Stimulated activated CD4-positive, alpha-beta T cell treated with anti-CD3 and anti-CD28 coated beads, Interleukin-2, amount 100 ng/mL, for 48 hours (primary cell): ENCODE results near the gene PITPNM2.

Source experiments
- DNase-seq, 2 donors: peaks; one replicate each; pipeline ENCODE4 v3.0.0-alpha.2; 2020

The PITPNM2 gene

DNA sequence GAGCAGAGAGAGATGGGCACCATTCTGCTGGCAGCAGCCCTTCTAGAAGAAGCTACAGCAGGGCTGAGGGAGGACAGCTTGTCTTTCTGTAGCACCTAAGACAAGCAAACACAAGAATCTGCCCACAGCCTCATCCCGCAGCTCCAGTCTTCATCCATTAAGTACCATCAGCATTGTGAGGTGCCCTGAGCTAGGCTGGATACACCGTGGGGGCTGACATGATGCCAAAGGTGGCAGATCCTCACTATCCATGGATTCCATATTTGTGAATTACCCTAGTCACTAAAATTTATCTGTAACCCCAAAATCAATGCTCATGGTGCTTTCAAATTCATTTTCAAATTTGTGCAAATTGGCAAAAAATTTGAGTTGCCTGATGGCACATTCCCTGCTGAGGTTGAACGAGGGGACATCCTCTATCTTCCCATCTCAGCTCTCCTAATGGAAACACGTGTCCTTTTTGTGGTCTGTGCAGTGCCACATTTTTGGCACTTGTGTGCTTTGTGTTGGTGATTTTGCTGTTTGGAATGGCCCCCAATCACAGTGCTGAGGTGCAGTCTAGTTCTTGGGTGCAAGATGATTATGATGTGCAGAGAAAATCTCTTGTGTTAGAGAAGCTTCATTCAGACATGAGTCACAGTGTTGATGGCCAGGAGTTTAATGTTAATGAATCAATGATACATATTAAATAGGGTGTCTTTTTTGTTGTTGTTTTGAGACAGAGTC lies 7.0 kb downstream of the PITPNM2 start:
- no peak for DNase-seq

DNA sequence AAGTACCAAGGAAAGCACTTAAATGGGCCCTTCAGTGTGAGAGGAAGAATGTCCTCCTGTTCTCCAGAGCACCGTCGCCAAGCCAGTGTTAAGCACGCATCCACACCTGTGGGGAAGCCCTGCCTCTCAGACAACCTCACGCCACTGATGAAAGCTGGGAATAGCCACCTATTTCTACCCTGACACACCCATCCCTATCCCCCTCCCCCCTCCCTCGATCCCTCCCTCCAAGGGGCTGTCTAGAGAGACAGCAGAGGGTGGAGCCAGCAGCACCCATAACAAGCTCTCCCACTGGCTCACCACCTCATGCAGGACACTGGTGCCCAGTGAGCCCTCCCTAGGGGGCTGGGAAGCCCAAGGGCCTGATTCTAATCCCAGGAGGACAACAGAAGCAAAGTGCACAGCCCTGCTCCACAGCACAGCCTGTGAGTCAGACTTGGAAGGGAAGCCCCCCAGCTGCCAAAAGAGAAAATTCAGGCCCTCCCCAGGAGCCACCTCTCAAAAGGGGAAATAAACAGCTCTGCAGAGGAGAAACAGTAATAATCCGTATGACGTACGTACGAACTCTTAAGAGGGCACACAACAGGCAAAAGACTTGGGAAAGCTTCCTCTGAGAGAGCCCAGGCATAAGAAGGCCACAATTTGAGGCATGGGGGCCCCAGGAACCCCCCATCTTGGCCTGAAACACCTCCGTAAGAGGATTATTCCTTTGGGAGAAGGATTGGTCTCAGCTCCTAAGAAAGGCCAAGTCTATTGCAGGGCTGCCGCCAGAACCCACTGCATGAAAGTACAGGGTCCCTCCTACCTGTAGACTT lies 7.8 kb downstream of the PITPNM2 start:
- DNase-seq: no peak

DNA sequence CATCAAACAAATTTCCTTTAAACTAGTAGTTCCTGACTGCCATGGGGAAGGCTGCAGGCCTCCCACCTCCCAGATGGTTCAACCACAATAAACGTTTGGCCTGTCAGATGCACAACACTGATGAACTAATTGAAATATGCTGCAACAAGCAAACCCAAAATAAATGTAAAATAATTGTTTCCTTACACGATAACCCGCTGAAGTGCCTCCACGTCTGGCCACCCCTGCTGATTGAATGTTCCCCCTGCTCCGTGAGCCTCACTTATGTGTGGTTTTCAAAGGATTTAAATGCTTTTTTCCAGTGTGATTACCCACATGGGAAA lies 8.4 kb downstream of the PITPNM2 start:
- no peak for DNase-seq

DNA sequence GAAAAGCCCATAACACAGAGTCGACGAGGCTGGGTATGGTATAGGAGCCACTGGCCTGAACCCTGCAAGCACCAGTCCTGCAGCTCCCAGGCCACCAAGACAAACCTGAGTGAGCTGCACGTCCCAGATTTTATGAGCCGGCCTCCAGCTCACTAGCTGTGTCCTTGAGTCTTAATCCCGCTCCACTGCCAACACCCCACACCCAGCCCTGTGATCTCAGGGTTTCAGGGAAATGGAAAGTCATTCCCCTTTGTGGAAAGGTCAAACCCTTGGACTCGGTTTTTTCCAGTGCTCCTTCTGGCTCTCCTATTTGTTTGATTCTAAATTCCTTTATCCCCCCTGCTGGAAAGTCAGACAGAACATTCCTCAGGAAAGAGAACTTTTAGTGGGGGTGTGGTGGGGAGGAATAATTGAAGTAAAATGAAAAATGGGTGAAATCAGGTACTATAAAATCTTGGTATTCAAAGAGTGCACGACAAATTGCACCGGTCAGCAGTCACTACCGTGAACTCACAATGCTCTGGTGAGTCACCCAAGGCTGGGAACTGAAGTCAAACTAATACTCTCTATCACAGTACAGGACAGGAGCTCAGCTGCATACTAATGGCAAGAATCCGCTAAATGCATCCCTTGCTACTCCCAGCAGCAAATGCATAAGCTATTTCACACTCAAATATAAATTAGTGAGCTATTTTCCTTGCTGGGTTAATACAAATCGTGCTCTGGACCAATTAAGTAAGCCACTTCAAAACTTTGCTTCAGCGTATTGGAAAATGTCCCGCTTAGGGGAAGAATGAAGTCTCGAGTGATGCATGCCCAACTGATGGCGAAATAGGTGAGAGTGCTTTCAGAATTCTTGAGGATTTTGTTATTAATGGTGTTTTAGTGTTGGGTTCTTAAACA lies 9.0 kb downstream of the PITPNM2 start:
- no peak for DNase-seq

DNA sequence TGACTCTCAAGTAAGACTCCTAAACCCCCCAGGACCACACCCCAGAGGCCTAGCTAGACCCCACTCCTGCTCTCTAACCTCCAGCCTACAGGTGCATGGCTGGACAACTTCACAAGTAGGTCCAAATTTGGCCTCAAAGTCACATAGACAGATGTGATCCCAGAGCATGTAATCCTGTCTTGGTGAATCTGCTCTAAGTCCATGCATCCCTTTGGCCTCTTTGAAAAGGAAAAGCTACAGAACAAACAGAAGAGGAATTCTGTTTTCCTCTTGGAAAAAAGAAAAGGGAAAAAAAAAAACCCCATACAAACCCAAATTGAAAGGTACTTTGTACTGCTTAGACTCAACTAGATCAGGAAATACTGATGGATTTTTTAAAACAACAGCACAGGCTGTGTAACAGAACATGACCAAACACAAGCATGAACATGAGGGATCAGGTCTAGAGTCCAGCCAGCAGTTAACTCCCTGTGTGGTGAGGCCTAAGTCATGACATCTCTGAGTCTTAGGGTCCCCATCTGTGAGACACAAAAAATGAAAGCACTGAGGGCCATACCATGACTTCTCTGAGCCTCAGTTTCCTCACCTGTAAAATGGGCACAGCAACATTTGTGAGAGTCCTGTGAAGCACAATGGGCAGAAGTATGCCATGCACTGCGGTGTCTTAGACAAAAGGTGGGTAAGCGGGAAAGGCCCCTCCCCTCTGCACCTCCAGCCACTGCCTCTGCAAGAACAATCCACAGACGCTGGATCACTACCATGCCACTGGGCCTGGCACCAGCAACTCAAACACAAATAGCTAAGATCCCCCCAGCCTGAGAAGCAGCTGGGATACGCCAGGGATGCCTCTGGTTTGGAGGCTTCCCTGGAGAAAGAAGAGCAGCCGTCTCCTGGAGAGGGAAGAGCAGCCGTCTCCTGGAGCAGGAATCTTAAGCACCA lies 9.9 kb downstream of the PITPNM2 start:
- DNase-seq: no peak

DNA sequence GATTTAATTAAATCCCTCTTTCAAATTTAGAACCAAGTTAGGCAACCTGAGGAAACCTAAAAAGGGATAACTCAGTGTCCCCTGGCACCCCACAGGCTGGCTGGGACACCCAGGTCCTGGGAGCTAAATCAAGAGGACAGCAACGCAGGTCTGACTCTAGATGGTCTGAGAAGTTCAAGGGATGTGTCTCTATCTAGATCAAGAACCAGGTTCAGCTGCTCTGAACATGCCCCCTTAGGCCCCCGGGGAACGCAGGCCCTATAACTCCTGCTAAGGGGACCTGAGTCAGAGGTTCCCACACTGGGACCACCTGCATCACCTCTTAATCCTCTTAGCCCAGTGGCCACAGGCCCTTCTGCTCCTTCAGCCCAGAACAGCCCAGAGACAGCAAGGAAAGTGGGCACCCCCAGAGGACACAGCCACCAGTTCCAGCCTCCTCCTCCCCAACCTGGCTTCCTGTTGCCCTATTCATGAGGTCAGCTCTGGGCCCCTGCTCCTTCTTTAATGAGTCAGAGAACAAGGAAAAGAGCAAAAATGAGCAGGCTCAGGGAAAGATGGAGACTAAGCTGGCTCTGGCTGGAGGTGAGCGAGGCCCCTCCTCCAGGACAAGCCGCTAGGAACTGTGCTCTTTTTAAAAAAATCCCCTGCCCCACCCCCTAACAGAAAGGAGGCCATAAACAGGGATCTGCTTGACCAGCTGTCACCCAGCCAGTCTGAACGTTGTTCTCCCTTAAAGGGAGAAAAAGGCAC lies 10.8 kb downstream of the PITPNM2 start:
- no peak for DNase-seq

DNA sequence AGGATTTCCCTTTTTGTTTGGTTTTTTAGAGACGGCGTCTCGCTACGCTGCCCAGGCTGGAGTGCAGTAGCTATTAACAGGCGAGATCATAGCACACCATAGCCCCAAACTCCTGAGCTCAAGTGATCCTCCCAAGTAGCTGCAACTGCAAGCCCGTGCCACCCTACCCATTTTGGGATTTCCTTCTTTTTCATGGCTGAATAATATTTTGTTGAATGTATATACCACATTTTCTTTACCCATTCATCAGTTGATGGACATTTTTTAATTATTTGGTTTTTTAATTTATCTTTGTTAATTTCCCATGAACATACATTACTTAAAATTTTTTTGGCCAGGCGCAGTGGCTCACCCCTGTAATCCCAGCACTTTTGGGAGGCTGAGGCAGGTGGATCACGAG lies 15.2 kb downstream of the PITPNM2 start:
- no peak for DNase-seq

DNA sequence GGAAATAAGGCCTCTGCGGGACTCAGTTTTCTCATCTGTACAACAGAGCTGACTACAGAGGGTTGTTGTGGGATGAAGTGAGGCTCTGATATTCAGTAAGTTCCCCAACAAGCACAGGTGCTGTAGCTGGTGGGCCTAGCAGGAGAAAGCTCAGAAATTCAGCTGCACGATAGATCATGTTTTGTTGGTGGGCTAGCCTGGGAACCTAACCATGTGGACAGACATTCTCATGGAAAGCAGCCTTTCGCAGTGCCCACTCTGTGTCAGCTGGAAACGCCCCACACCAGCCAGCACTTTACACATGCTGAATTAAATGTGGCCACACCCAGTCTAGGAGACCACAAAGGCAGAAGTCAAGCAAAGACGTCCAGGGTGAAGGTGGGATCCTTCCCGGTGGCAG lies 16.1 kb downstream of the PITPNM2 start:
- DNase-seq: no peak

DNA sequence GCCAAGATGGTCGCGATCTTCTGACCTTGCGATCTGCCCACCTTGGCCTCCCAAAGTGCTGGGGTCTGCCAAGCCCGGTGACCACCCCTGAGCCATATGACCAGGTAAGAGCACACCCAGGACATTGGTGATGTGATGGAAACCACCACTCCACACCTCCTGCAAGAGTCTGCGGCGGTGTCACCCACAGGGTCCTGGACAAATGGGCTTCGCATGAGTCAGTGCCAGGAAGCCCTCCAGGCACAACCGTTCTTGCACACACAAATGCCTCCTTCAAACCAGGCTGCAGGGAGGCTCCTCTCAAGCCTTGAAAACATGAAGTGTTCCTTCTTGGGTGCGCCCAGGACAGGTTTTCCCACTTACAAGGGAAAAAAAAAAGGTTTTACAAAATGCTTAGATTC lies 16.6 kb downstream of the PITPNM2 start:
- DNase-seq: no peak

DNA sequence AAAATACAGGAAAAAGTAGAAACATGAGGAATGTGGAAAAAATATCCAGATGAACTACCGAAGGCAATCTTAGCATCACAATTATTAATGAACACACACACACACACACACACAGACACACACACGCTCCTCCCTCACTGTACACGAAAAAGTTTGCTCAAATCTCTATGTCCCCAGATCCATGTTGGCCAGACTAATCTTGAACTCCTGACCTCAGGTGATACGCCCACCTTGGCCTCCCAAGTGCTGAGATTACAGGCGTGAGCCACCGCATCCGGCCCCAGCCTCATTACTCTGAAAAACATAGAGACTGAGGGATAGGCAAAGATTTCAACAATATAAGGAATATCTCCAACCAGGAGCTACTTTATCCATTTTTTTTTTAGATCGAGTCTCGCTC lies 17.2 kb downstream of the PITPNM2 start:
- no peak for DNase-seq

DNA sequence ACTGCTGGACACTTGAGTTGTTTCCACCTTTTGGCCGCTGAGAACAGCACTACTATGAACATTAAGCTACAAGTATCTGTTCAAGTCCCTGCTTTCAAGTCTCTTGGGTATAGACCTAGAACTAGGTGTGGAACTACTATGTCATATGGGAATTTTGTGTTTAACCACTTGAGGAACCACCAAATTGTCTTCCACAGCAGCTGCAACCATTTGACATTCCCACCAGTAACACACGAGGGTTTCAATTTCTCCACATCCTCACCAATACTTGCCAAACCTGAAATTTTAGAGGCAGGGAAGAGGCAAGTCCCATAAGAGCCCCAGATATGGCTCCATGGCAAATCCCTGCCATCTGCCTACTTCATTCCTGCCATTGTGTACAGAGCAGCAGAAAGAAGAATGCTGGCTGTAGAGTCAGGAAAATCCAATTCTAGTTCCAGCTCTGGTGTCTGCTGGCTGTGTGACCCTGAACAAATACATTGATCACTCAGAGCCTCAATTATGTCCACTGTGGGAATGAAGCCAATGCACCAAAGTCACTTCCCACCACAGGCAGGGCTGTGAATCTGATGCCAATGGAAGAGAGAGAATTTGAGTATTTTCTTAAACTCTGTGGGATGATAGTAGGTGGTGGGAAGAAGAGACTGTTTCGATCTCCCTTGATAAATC lies 17.8 kb downstream of the PITPNM2 start:
- no peak for DNase-seq

DNA sequence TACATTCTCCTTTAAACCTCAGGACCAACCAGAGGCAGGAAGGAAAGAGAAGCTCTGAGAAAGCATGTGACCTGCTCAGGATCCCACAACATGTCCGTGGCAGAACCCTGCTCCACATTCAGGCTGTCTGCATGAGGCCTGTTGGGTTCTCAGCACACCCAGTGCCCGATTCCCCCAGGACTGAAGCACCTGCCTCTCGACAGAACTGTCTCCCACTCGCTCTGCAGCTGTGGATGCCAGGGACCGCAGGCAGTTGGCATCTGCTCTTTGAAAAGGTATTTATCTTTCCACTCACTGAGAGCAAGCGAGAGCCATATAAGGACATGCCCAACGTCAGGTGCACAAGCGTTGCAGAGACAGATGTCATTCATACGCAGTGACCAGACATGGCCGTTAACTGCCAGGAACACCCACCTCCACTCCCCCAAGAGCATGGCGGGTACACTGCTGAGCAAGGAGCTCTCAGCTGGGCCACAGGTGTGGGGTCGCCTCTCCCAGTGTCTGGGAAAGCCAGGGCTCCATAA lies 18.9 kb downstream of the PITPNM2 start:
- no peak for DNase-seq

DNA sequence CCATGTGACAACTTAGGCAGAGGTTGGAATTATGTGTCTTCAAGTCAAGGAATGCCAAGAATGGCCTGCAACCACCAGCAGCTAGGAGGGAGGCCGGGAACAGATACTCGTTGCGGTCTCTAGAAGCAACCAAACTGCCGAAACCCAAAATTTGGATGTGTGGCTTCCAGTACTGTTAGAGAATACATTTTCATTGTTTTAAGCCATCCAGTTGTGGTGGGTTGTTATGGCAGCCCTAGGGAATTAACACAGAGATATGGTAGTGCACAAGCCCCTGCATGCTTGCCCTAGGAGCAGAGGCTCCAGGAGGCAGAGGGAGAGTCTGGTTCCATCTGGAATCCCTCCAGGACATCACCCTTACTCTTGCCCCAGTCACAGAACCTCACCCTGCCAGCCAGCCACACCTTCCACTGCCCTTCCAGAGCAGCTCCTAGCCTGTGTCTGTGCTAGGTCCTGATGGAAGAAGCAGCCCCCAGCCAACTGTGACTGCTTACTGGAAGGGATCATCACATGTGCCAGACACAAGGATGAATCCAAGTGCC lies 19.5 kb downstream of the PITPNM2 start:
- no peak for DNase-seq

DNA sequence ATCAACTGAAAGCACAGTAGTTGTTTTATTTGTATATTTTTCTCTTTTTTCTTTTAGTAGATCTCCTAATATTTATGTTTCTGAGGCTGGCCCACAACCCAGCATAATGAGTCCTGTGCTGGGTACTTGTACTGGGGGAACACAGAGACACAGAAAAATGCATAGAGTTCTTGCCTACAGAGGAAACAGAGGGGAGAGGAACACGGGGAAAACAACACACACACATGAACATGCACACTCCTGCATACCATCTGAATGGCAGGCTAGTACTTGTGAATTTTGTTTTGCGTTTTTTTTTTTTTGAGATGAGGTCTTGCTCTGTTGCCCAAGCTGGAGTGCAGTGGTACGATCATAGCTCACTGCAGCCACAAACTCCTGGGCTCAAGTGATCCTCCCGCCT lies 21.3 kb downstream of the PITPNM2 start:
- no peak for DNase-seq

DNA sequence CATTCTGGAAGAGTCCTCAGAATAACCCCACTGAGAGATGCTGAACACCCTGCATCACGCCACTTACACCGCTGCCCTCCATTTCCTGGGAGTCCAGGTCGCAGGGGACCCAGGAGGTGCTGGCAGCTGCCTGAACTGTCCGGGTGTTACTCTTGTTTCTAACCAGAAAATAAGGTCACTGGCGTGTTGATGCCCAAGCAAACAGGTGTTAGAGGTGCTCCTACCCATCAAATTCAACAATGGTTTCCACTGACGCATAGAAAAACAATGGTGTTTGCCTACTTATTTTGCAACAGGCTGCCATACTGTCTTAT lies 23.8 kb downstream of the PITPNM2 start:
- no peak for DNase-seq

DNA sequence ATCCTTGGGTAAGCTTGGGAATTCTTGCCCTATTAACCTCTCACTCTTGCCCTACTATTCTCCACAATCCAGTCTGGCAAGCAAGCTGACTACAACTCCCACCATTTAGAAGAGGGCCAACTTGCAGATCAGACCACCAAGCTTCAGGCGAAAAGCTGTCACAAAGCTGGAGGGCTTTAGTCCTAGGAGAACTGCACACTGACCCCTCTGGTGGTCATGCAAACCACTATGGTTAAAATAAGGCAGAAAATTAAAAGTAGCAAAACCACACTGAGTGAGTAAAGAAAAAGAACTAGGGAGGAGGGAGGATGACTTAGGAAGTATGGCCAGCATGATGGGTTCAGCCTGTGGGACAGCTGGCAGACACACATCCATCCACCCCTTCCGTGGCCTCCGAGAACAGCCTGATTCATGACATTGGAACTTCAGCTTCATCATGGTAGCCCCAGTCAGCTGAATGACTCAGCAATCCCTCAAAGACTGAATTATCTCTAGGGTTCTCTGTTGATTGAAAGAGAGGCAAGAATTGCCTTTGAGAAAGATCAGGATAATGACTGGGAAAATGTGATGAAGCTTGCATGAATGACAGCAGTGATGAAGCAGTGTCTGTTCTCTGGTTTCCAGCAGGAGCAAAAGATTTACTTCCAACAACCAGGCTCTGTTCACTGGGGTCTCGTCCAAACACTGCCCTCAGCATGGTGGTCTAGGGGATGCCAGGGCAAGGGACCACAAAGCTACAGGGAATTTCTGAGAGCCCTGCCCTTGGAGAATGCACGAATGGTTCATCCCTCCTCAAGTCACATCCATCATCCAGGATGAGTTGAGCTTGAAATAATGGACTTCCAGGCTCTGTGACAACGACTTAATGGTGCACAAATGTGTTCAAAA lies 24.4 kb downstream of the PITPNM2 start:
- no peak for DNase-seq

DNA sequence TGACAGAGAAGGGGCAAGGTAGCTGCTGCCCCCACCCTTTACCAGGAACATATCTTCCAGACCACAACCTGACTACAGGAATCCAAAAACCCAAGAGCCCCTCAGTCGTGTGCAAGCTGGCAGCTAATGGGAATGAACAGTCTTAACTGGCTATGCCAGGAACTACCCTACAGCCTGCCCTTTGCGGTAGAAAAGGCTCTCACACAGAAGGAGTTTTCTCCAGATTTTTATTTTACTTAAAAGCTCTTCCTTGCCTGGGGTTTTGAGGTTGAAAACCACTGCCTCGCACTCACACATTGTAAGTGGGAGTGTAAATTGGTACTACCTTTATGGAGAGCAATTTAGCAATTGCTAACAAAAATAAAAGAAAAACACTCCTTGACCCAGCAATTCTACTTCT lies 28.3 kb downstream of the PITPNM2 start:
- DNase-seq: no peak

DNA sequence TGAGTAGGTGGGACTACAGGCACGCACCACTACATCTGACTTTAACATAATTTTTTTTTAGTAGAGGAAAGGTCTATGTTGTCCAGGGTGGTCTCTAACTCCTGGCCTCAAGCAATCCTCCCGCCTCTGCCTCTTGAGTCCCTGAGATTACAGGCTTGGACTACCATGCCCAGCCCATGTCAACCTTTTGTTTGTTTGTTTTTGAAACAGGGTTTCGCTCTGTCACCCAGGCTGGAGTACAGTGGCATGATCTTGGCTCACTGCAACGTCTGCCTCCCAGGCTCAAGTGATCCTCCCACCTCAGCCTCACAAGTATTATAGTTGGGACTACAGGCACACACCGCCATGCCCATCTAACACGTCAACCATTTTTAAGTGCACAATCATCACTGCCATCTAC lies 29.2 kb downstream of the PITPNM2 start:
- no peak for DNase-seq

DNA sequence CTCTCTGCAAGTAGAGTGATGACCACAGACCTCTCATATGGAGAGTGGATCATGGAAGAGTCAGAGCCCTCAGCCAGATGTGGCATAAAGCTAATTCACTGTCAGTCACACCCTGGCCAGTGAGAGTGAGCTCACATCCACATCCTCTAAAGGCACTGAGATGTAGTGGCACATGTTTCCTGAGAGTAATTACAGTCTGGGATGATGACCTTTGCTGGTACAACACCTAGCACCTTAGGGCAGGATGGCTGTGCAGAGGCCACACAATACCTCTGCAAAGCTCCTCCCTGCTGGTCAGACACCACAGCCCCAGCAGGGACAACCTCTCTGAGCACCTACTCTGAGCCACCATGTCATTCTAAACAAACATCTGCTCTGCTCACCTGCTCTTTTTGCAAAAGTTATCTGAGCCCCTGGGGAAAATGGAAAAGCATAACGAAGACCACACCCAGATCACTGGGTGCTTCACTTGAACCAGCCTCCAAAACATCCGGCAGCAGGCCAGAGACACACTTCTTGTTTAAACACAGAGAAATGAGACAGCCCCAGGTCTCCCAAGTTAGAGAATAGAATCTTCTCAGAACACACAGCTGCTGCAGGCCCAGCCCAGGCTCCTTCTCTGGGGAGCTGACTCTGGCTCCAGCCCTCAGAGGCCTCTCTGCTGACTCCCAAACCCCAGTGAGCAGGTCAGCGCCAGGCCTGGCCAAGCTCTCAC lies 30.3 kb downstream of the PITPNM2 start:
- peak in 1 of 2 donors; percentile 14 for DNase-seq
